HEK293 (cell line): ENCODE measurements around the gene NRL.

Experiments used
- CTCF ChIA-PET: fragments of 350-600 bp; formaldehyde crosslinking; extraction: SDS; loops from one replicate; lab custom pipeline; 2021; ENCODE audit warnings: antibody characterized with exemption; lab: Yijun Ruan, JAX
- POLR2A ChIA-PET: fragments of 300-600 bp; formaldehyde crosslinking; extraction: SDS; loops from one replicate; lab custom pipeline; 2020; ENCODE audit warnings: antibody characterized with exemption, inconsistent platforms; lab: Yijun Ruan, JAX
- H3K27ac ChIP-seq: fragments of 200-500 bp; sonication (Bioruptor generic); 2 replicates; pipeline ENCODE4 v1.5.1; 2014; ENCODE audit warnings: low read depth, low read length, control low read depth, inconsistent platforms; ENCODE audit errors: extremely low read depth
- H3K36me3 ChIP-seq, 2 experiments: fragments of 200-500 bp in 1 of 2; sonication (Bioruptor generic) in 1 of 2; 1 replicate in 1 of 2; 2 replicates in 1 of 2; pipeline ENCODE4 v1.5.1; 2014 to 2017; ENCODE audit warnings: inconsistent platforms in 2 of 2, low read length in 2 of 2; ENCODE audit not compliant: control insufficient read depth in 2 of 2, insufficient read depth in 1 of 2
- H3K4me1 ChIP-seq: fragments of 200-500 bp; sonication (Bioruptor generic); 2 replicates; pipeline ENCODE4 v1.5.1; 2014; ENCODE audit warnings: mild to moderate bottlenecking, low read length, inconsistent platforms; ENCODE audit not compliant: control insufficient read depth, insufficient read depth
- H3K4me3 ChIP-seq: 2 replicates; pipeline ENCODE4 v1.5.1; 2011; ENCODE audit warnings: low read depth, mild to moderate bottlenecking, control low read depth, low read length, moderate library complexity
- H3K9me3 ChIP-seq: fragments of 200-500 bp; sonication (Bioruptor generic); 2 replicates; pipeline ENCODE4 v1.5.1; 2014; ENCODE audit warnings: low read depth, low read length, inconsistent platforms; ENCODE audit not compliant: control insufficient read depth, insufficient read depth
- KLF1 ChIP-seq: fragments of 450-650 bp; formaldehyde crosslinking; IDR thresholded peaks from 2 replicates; pipeline ENCODE4 v1.5.1; 2016; ENCODE audit warnings: missing biosample characterization, missing genetic modification characterization
- KLF16 ChIP-seq: fragments of 450-650 bp; formaldehyde crosslinking; IDR thresholded peaks from 2 replicates; pipeline ENCODE4 v1.5.1; 2017; ENCODE audit warnings: missing biosample characterization, missing genetic modification characterization
- KLF17 ChIP-seq: fragments of 450-650 bp; formaldehyde crosslinking; IDR thresholded peaks from 2 replicates; pipeline ENCODE4 v1.5.1; 2016; ENCODE audit warnings: missing biosample characterization, missing genetic modification characterization
- OVOL3 ChIP-seq: fragments of 450-650 bp; formaldehyde crosslinking; IDR thresholded peaks from 2 replicates; pipeline ENCODE4 v1.5.1; 2016; ENCODE audit warnings: missing biosample characterization, missing genetic modification characterization
- PATZ1 ChIP-seq: fragments of 450-650 bp; formaldehyde crosslinking; IDR thresholded peaks from 2 replicates; pipeline ENCODE4 v1.5.1; 2016; ENCODE audit warnings: missing biosample characterization, missing genetic modification characterization
- PRDM4 ChIP-seq: fragments of 450-650 bp; formaldehyde crosslinking; IDR thresholded peaks from 2 replicates; pipeline ENCODE4 v1.5.1; 2017; ENCODE audit warnings: missing biosample characterization, missing genetic modification characterization
- RBAK ChIP-seq: fragments of 450-650 bp; formaldehyde crosslinking; IDR thresholded peaks from 2 replicates; pipeline ENCODE4 v1.5.1; 2016; ENCODE audit warnings: missing biosample characterization, missing genetic modification characterization
- REPIN1 ChIP-seq: fragments of 450-650 bp; formaldehyde crosslinking; IDR thresholded peaks from 2 replicates; pipeline ENCODE4 v1.5.1; 2017; ENCODE audit warnings: missing biosample characterization, missing genetic modification characterization, low read depth
- REST ChIP-seq: fragments of 450-650 bp; formaldehyde crosslinking; IDR thresholded peaks from 2 replicates; pipeline ENCODE4 v1.5.1; 2016; ENCODE audit warnings: missing biosample characterization, missing genetic modification characterization
- ZBTB8A ChIP-seq: fragments of 450-650 bp; formaldehyde crosslinking; IDR thresholded peaks from 2 replicates; pipeline ENCODE4 v1.5.1; 2016; ENCODE audit warnings: missing biosample characterization, missing genetic modification characterization
- ZEB2 ChIP-seq: fragments of 450-650 bp; formaldehyde crosslinking; IDR thresholded peaks from 2 replicates; pipeline ENCODE4 v1.5.1; 2016; ENCODE audit warnings: missing biosample characterization, missing genetic modification characterization
- ZNF146 ChIP-seq: fragments of 450-650 bp; formaldehyde crosslinking; IDR thresholded peaks from 2 replicates; pipeline ENCODE4 v1.5.1; 2016; ENCODE audit warnings: missing biosample characterization, missing genetic modification characterization
- ZNF155 ChIP-seq: fragments of 450-650 bp; formaldehyde crosslinking; IDR thresholded peaks from 2 replicates; pipeline ENCODE4 v1.5.1; 2016; ENCODE audit warnings: missing biosample characterization, missing genetic modification characterization
- ZNF16 ChIP-seq: fragments of 450-650 bp; formaldehyde crosslinking; IDR thresholded peaks from 2 replicates; pipeline ENCODE4 v1.5.1; 2016; ENCODE audit warnings: low read depth, missing biosample characterization, missing genetic modification characterization
- ZNF175 ChIP-seq: fragments of 450-650 bp; formaldehyde crosslinking; IDR thresholded peaks from 2 replicates; pipeline ENCODE4 v1.5.1; 2016; ENCODE audit warnings: missing biosample characterization, missing genetic modification characterization
- ZNF24 ChIP-seq: fragments of 450-650 bp; formaldehyde crosslinking; IDR thresholded peaks from 2 replicates; pipeline ENCODE4 v1.5.1; 2016; ENCODE audit warnings: missing biosample characterization, missing genetic modification characterization
- ZNF266 ChIP-seq: fragments of 450-650 bp; formaldehyde crosslinking; IDR thresholded peaks from 2 replicates; pipeline ENCODE4 v1.5.1; 2016; ENCODE audit warnings: missing biosample characterization, missing genetic modification characterization, low read depth
- ZNF274 ChIP-seq, 2 experiments: fragments of 200-500 bp in 1 of 2; fragments of 450-650 bp in 1 of 2; sonication (Bioruptor generic) in 1 of 2; formaldehyde crosslinking in 1 of 2; IDR thresholded peaks; 2 replicates each; pipeline versions ENCODE4 v1.5.1 to v1.6.1; 2014 to 2016; ENCODE audit warnings: borderline replicate concordance in 1 of 2, inconsistent platforms in 1 of 2, low read length in 1 of 2, missing biosample characterization in 1 of 2, missing genetic modification characterization in 1 of 2
- ZNF292 ChIP-seq: fragments of 450-650 bp; formaldehyde crosslinking; IDR thresholded peaks from 2 replicates; pipeline ENCODE4 v1.5.1; 2016; ENCODE audit warnings: low read depth, missing biosample characterization, missing genetic modification characterization, borderline replicate concordance
- ZNF335 ChIP-seq: fragments of 450-650 bp; formaldehyde crosslinking; conservative IDR thresholded peaks from 2 replicates; pipeline ENCODE4 v1.5.1; 2016; ENCODE audit warnings: missing biosample characterization, missing genetic modification characterization
- ZNF37A ChIP-seq: fragments of 450-650 bp; IDR thresholded peaks from 2 replicates; pipeline ENCODE4 v1.5.1; 2018; ENCODE audit warnings: missing biosample characterization, missing genetic modification characterization
- ZNF394 ChIP-seq: fragments of 450-650 bp; formaldehyde crosslinking; IDR thresholded peaks from 2 replicates; pipeline ENCODE4 v1.5.1; 2016; ENCODE audit warnings: missing biosample characterization, missing genetic modification characterization, mild to moderate bottlenecking, moderate library complexity, borderline replicate concordance
- ZNF423 ChIP-seq: fragments of 450-650 bp; formaldehyde crosslinking; IDR thresholded peaks from 2 replicates; pipeline ENCODE4 v1.5.1; 2016; ENCODE audit warnings: missing biosample characterization, missing genetic modification characterization
- ZNF610 ChIP-seq: fragments of 450-650 bp; formaldehyde crosslinking; IDR thresholded peaks from 2 replicates; pipeline ENCODE4 v1.5.1; 2016; ENCODE audit warnings: missing biosample characterization, missing genetic modification characterization, borderline replicate concordance
- ZNF768 ChIP-seq: fragments of 450-650 bp; formaldehyde crosslinking; IDR thresholded peaks from 2 replicates; pipeline ENCODE4 v1.5.1; 2018; ENCODE audit warnings: missing biosample characterization, mild to moderate bottlenecking, missing genetic modification characterization
- ZNF837 ChIP-seq: fragments of 450-650 bp; formaldehyde crosslinking; IDR thresholded peaks from 2 replicates; pipeline ENCODE4 v1.5.1; 2016; ENCODE audit warnings: missing biosample characterization, missing genetic modification characterization

The NRL gene

DNA sequence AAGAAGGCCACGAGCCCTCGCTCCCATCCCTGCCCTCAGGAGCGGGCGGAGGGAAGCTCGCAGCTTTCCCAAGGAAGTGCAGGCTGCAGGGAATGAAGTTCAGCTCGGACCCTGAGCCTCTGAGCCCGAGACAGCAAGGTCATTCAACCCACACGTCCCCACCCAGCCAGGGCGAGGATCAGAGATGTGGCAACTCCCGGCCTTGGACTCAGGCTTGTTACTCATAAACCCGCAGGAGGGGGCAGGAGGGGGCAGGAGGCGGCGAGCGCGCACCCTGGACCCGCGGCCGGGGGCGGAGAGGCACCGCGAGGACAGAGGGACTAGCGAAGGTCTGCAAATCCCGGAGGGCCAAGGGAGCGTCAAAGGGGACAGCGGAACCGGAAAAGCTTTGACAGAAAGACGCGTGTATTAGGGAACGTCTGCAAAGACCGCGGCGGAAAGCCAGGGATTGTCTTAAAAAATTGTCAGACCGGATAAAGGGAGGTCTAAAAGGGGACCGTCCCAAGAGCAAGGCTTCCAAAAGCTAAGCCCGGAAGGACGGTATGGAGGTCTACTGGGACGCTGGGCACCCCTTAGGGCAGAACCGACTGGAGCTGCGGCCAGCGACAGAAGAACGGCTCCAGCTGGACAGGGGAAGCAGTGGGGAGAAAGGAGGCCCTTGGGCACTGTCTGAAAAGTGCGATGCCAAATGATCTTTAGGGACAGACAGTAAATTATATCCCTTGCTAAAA is 783 bp downstream of the NRL start:
- CTCF ChIA-PET = interaction anchor here (0.6 to 2.4 kb wide), 8 partner anchors 19 to 128 kb away, joined by 3 to 13 read pairs (median 6); partner anchors contain the start of genes IRF9, PCK2, PSME1 and TINF2
- no peaks in the 10 kb centered on the region for H3K9me3 ChIP-seq
- TF ChIP-seq REPIN1 (tag by site-specific recombination) (no peak), ZNF610 (tag by site-specific recombination) (peak; percentile 61; the same call in 1 of the 2 replicates), ZNF37A (no peak), KLF1 (peak; percentile 45; the same call in 1 of the 2 replicates), ZNF24 (tag by site-specific recombination) (peak; percentile 57; the same call in 1 of the 2 replicates), PRDM4 (tag by site-specific recombination) (no peak), ZNF155 (tag by site-specific recombination) (no peak), ZNF335 (peak; percentile 87), ZNF274 (IDR thresholded peaks at IDR 0.05; ENCODE audit: low read length) (no peak), ZNF274 (tag by site-specific recombination; IDR thresholded peaks at IDR 0.05; ENCODE audit: borderline replicate concordance) (no peak), ZNF423 (tag by site-specific recombination) (peak; percentile 87), ZNF146 (tag by site-specific recombination) (0 out of 2 replicates have a peak, but pooled peaks have one; percentile 2), REST (tag by site-specific recombination) (peak; percentile 83), OVOL3 (tag by site-specific recombination) (no peak), KLF16 (tag by site-specific recombination) (0 out of 2 replicates have a peak, but pooled peaks have one; percentile 27), ZNF266 (tag by site-specific recombination) (no peak), ZEB2 (peak; percentile 77), ZBTB8A (tag by site-specific recombination) (0 out of 2 replicates have a peak, but pooled peaks have one; percentile 38), ZNF768 (tag by site-specific recombination) (no peak), ZNF292 (tag by site-specific recombination) (no peak), PATZ1 (tag by site-specific recombination) (peak; percentile 94), ZNF175 (tag by site-specific recombination) (no peak), KLF17 (tag by site-specific recombination) (peak; percentile 67; the same call in 1 of the 2 replicates), ZNF16 (tag by site-specific recombination) (no peak), ZNF837 (tag by site-specific recombination) (no peak), ZNF394 (tag by site-specific recombination) (peak; percentile 14; the same call in 1 of the 2 replicates), RBAK (tag by site-specific recombination) (no peak)

More for the DNA sequence above, 783 bp downstream of the NRL start:
- H3K36me3 ChIP-seq = peaks cover 0 to 27% of the 10 kb centered on the region in 2 experiments; a peak in 1 of 3 replicates
- H3K4me3 ChIP-seq = peak overlapping the region; percentile 98
- H3K27ac ChIP-seq = peak overlapping the region; percentile 94
- no peaks in the 10 kb centered on the region for H3K4me1 ChIP-seq
- POLR2A ChIA-PET = interaction anchor here (0.6 to 8.3 kb wide), 29 partner anchors 9 to 793 kb away, joined by 3 to 163 read pairs (median 5); partner anchors contain the start of genes CHMP4A, CIDEB, EMC9 and IPO4
